Hepatocyte (in vitro differentiated cells): ENCODE measurements around the gene OR13C2.
"Not testable (repeated sequence)": the region's sequence is repeated elsewhere in the genome, so short reads cannot be mapped to it uniquely, and the experiment has no call there.

Source experiments
- CTCF ChIP-seq: fragments of 200-600 bp; sonication (generic); IDR thresholded peaks from 2 replicates; pipeline ENCODE4 v1.5.1; 2016; ENCODE audit warnings: antibody characterized with exemption, mild to moderate bottlenecking; ENCODE audit not compliant: poor library complexity
- EZH2 ChIP-seq: fragments of 200-600 bp; sonication (generic); IDR thresholded peaks from 2 replicates; pipeline ENCODE4 v1.6.1; 2016; ENCODE audit warnings: antibody characterized with exemption, mild to moderate bottlenecking, borderline replicate concordance

GRCh38 chr9:104605527-104605926 lies at the start of gene OR13C2:
- not testable (repeated sequence) for TF ChIP-seq EZH2, CTCF
